HG03175 (cell line): ENCODE measurements around the gene CMSS1.

Source experiments
- ATAC-seq: cut with Tn5 transposase; IDR thresholded peaks from one replicate; pipeline ENCODE4 v1.9.1; 2021; ENCODE audit warnings: mild to moderate bottlenecking, moderate library complexity; ENCODE audit not compliant: unreplicated experiment

The CMSS1 gene

GRCh38 chr3:100010087-100010417 is 192.4 kb downstream of the CMSS1 start:
- no peak for ATAC-seq

DNA sequence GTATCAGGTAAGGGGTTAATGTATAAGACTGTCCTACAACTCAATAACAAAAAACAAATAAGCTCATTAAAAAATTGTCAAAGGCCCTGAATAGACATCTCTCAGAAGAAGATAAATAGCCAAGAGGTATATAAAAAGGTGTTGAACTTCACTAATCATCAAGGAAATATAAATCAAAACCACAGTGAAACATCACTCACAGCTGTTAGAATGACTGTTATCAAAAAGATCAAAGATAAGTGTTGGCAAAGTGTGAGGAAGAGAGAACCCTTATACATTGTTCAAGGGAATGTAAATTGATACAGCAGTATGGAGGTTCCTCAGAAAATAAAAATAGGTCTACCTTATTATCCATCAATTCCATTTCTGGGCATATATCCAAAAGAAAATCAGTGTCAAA is 201.1 kb downstream of the CMSS1 start:
- no peak for ATAC-seq

GRCh38 chr3:100019719-100020118 is 202.1 kb downstream of the CMSS1 start:
- ATAC-seq, result no peak

GRCh38 chr3:100020876-100021644 is 203.4 kb downstream of the CMSS1 start:
- no peak for ATAC-seq

GRCh38 chr3:100022506-100022905 is 204.8 kb downstream of the CMSS1 start:
- no peak for ATAC-seq

GRCh38 chr3:100023150-100023549 is 205.5 kb downstream of the CMSS1 start:
- no peak for ATAC-seq

DNA sequence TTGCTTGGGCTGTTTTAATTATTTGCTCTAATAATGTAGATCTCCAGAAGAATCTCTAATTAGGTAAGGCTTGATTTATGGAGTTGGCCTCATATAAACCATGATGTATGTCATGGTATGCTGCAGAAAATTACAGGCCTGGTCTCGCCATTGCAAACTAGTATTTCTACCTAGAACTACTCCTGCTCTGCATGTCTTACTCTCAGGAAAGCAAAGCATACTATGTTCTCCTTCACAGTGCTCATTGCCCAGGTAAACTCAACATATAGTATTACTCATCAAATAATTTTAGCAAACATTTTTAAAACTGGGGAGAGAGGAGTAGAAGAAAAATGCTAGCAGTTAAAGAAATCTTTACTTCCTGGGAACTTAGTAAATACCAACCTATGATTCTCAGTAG is 205.9 kb downstream of the CMSS1 start:
- ATAC-seq, result no peak

DNA sequence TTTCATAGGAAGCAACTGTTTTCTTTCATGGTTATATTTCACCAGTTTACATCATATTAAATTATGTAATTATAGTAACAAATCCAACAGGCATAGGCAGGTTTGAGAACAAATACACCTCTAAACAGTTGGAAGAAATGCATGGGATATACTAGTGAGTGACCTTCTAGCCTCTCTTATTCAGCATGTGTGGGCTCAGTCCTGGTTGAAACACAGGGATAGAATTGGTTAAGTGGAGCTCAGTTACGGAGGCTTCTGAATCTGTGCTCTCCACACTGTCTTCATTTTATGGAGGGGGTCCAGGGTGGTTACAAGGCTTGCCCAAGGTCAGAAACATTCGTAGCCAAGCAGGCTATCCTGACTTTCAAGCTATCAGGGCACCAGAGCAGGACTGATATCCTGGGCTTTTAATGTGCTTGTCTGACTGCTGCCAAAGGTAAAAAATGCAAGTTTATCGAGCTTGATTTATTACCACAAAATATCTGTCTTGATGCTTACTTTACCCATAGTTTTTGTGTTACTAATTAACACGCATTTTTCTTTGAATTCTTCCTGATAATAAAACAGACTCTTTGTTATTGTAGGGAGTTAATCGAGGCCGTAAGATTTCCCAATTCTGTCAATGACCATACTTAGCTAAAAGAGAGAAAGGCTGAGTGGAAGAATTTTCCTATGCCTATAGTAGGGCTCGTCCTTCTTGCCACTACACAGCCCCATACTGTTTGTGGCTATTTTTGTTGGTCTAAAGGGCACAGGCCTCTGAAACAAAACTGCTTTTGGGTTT is 207.1 kb downstream of the CMSS1 start:
- no peak for ATAC-seq

DNA sequence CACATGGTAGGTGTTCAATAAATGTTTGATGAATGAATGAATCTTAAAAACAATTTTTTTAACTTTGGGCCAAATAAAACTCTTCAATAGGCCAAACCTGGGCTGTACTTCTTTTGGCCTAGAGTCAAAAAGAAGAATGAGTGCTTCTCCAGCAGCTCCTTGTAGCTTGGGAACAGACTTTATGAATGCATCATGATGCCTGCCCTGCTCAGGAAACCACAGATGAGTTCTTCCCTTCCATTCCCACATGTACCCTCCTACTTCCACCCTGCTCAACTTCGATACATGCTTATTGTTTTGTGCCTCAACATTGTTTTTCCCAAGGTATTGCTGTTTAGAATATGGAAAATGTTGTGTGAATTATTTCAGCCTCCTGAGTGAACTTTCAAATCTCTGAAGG is 209.7 kb downstream of the CMSS1 start:
- ATAC-seq, result no peak

DNA sequence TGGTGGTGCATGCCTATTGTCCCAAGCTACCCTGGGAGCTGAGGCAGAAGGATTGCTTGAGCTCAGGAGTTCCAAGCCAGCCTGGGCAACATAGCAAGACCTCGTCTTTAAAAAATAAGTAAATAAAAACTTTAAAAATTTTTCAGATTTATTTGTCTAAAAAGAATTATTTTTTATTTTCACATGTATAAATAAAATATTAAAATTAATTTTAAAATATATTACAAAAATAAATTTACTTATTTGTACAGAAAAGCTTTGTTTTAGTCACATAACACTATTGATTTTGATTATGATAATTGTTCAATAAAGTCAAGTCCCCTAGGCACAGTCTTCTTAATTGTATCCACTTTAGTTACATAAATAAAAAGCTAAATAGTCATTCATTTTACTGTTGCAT is 211.4 kb downstream of the CMSS1 start:
- ATAC-seq, result no peak

DNA sequence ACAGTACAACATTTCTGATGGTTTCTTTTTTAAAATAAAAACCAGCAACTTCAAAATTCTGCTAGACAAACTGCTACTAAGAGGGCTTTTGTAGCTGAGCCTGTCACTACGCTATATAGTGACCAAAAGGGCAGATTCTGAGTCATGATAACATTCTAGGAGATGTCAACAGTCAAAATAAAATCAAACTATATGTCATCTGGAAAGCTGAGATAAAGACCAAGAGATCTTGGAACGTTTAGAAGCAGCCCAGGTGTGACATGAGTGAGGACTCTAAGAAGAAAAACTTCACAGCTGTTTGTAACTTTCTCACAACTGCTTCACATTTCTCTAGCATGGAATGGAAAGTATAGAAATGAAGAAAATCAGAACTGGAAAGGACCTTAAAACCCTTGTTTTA is 212.0 kb downstream of the CMSS1 start:
- ATAC-seq, result no peak

DNA sequence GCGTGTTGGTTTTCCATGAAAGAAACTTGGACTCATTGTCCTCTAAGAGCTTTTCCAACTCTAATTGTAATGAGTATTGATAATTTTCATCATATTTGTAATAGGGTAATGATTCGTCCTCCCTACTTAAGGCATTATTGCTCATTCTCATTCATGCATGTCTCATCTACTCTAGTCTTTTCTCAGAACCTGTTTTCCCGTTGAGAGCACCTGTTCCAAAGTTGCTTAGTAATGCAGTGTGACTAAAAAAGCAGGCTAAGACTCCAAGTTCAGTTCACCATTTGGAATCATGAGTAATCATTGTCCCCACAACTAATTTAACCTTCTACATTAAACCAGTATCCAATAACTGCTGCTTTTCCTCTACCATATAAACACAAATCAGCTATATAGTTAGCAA is 212.7 kb downstream of the CMSS1 start:
- no peak for ATAC-seq

DNA sequence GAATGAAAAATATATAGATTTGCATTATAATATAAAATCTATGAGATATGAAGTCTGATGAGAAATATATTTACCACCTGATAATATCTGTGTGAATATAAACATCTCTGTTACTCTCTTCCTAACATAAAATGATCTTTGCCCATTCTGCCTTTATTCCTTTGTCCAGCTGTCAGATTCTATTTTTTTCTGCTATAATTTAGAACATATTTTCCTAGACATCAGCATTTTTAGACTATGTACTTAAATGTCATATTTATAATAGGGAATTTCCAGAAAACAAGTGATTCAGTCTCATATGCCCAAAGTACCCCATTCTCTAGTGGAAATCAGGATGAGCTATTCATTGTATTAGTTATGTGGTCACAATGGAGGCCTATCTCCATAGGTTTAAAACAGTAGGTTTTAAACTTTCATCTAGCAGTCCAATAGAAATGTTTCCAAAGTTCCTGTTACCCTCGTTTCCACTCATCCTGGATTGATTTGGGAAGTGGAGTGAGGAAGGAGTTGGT is 213.3 kb downstream of the CMSS1 start:
- no peak for ATAC-seq

DNA sequence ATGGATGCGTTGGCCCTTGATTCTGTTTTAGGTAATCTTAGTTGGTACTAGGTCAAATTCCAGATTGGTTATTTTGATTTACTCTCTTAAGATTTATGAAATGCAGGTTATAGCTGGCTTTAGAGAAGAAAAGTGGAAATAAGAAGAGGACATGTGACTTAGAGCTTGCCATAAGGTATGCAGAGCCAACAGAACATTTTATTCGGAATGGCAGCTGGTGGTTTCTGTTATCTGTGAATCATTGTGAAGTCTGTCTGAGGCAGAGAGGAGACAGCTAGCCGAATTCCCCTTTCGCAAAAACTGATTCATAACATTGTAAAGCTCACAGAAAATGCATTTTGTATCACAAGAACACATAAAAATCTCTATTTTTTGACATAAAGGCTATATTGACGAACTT is 214.6 kb downstream of the CMSS1 start:
- no peak for ATAC-seq

DNA sequence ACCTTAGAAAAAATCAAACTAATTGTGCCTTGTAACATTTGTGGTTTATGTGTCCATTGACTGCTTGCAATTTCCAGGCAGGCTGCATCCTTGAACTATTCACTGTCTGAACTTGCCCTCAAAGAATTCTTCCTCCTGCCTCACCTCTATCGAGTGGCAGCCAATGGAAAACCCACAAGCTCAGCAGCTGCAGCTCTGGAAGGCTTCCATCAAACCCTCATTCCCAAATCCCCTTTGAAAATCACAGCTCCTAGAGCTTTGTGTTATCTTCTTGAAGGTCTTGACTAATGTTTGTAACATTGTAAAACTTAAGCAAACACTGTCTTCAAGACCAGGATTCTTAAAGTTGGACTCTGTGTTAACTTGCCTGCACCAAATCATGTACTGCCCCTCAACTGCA is 215.5 kb downstream of the CMSS1 start:
- no peak for ATAC-seq

GRCh38 chr3:100033903-100034471 is 216.3 kb downstream of the CMSS1 start:
- no peak for ATAC-seq

DNA sequence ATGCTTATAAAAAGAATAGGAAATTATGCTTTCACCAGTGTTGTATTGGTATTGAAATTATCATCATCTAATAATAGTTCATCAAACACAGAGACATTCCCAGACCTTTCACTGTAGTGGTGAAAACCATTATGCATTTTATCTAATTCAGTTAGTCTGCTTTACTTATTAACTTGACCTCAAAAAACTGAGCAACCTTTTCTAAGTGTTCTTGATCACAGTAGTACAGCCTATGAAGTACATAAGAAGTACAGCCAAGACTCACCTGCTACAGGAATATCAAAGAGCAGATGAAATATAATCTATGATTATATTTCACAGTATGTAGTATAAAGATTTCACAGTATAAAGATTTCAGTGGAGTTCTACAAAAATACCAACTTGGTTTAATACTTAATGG is 221.4 kb downstream of the CMSS1 start:
- ATAC-seq, result no peak

GRCh38 chr3:100040451-100041225 is 223.0 kb downstream of the CMSS1 start:
- no peak for ATAC-seq

- ATAC-seq, result no peak
These were observed 223.7 kb downstream of the CMSS1 start for GRCh38 chr3:100041328-100041749.

GRCh38 chr3:100042166-100042981 is 224.7 kb downstream of the CMSS1 start:
- ATAC-seq, result no peak
